Measurements from ENCODE around the gene LMNTD1.
"Not testable (repeated sequence)": the region's sequence is repeated elsewhere in the genome, so short reads cannot be mapped to it uniquely, and the experiment has no call there.

LMNTD1 gene

DNA sequence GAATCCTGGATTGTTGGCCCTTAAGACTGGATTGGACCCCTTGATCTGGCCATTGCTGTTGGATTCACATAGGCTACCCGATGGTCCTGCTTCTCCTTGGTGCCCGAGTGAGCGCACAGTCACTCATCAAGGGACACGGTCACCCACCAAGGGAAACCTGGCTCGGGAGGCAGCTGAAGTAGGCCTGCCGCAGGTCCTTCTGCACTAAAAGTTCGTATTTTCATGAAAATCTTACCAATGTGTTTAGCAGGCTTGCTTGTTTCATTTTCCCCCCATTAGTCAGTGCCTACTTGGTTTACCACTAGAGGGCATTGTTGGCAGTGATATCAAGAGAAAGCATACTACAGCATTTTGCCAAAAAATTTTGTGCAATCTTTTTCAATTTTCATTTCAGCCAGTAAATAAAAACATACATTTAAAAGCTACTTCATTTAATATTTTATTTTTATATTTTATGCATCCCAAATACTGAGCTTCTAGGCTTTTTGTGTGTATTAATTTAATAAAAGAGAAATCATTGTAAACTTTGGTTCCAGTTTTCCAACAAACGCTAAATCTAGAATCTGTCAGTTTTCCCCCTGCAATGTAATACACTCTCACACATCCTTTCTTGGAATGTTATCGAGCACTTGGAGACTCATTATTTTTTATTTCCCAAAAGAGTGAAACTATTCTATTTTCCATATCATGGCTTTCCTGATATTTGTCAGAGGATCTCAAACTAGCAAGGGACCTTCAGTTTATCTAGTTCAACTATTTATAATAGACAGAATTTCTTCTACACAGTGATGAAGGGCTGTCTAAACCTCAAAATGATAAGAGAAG is 116.7 kb downstream of the LMNTD1 start:
- Histone ChIP-seq H3K9ac (ENCODE audit: low read length) (peak overlapping the region; percentile 73), H3K9me3 (ENCODE audit: control insufficient read depth, low read length) (no peaks in the 10 kb centered on the region), H3K27me3 (ENCODE audit: control insufficient read depth, insufficient read depth, low read length) (no peaks in the 10 kb centered on the region), H3K36me3 (ENCODE audit: control insufficient read depth, insufficient read depth, low read length) (no peaks in the 10 kb centered on the region), H3K4me1 (ENCODE audit: control insufficient read depth, insufficient read depth, low read length) (no peaks in the 10 kb centered on the region), H3K4me3 (ENCODE audit: low read length) (peak overlapping the region; percentile 32)

DNA sequence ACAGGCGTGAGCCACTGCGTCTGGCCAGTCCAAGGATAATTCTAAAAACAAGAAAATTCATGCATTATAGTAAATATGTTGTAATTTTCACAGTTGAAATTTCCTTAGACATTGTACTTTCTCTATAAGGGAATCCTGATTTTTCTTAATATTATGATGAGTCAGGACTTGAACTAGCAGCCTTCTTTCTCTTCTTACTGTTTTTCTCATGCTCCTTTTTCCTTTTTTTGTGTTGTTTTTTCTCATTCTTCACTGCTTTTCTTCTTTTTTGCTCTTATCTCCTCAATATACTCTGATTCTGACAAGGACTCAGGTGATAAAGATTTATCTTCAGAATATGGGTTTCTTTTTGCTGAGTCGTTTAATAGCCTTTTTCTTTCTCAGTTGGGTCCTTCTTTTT is 117.7 kb downstream of the LMNTD1 start:
- H3K4me1 ChIP-seq (ENCODE audit: control insufficient read depth, insufficient read depth, low read length): no peaks in the 10 kb centered on the region

DNA sequence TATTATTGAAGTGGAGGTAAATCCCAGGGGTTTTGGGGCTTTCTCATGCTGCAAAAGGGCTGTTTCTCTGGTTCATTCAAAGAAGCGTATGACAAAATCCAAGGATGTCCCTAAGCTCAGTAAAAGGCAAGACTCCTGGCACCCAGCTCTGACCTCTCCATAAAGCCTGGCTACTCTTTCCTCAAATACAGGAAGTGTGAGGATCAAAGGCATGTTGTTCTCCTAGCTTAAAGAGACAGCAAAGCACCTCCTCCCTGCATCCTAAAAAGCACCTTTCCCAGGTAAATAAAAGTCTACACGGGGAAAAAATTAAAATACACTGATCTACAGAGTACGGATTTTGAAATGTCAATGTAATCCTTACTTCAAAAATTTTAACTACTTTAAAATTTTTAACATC is 118.6 kb downstream of the LMNTD1 start:
- H3K9me3 ChIP-seq (ENCODE audit: control insufficient read depth, low read length): no peaks in the 10 kb centered on the region
- no peaks in the 10 kb centered on the region for H3K4me1 ChIP-seq (ENCODE audit: control insufficient read depth, insufficient read depth, low read length)
- no peaks in the 10 kb centered on the region for H3K36me3 ChIP-seq (ENCODE audit: control insufficient read depth, insufficient read depth, low read length)
- no peak overlapping the region for H3K9ac ChIP-seq (ENCODE audit: low read length)
- no peaks in the 10 kb centered on the region for H3K27me3 ChIP-seq (ENCODE audit: control insufficient read depth, insufficient read depth, low read length)
- H3K4me3 ChIP-seq (ENCODE audit: low read length): no peak overlapping the region

More for the DNA sequence above, 117.7 kb downstream of the LMNTD1 start:
- H3K27me3 ChIP-seq (ENCODE audit: control insufficient read depth, insufficient read depth, low read length): no peaks in the 10 kb centered on the region
- no peaks in the 10 kb centered on the region for H3K36me3 ChIP-seq (ENCODE audit: control insufficient read depth, insufficient read depth, low read length)
- H3K9me3 ChIP-seq (ENCODE audit: control insufficient read depth, low read length): no peaks in the 10 kb centered on the region
- no peak overlapping the region for H3K4me3 ChIP-seq (ENCODE audit: low read length)
- H3K9ac ChIP-seq (ENCODE audit: low read length): no peak overlapping the region

DNA sequence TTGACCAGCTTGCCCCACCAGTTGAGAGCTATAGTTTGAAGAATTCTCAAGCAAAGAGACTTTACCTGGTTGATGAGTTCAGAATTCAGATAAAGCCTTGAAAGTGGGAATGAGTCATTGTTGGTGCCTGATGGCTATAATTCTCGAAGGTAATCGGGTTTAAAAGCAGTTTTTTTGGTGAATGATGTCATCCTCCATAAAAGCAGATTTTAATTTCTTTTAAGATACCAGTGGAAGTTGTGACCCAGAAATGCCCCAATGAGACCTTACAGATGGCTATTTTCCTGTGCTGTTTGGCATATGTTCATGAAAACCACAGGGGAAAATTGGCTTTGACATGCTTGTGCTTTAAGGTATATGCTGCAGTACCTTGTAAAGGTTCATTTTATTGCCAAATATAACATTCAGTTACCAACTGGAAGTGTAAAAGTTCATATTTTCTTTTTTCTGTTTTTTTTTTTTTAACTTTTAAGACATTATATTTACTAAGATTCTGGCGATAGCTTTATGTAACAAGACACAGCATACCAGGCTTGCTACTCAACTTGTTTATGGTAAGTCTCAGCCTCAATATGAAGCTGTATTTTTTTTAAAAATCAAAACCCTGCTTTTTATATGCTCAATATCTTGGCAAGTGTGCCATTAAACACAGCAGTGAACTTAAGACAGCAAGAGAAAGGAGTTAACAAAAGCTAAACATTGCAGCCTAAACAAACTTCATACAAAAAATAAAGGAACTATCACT is 119.3 kb downstream of the LMNTD1 start:
- H3K9me3 ChIP-seq (ENCODE audit: control insufficient read depth, low read length): no peaks in the 10 kb centered on the region

DNA sequence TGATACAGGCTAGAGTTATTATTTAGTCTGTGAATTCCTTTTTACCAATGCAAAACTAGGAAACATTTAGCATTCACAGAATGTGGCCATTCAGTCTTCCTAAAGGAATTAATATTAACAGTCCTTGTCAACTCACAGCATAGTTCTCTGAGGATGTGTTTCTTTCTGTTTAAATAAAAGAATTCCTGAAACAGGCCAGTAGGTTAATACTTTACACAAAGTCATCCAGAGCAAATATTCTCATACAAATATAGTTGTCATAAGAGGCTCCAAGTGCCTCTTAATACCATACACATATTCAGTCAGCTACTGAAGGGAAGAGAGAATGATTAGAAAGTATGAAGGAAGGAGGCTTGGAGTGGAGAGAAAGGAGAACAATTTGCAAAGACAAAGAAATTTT is 120.1 kb downstream of the LMNTD1 start:
- Histone ChIP-seq H3K27me3 (ENCODE audit: control insufficient read depth, insufficient read depth, low read length) (no peaks in the 10 kb centered on the region), H3K9me3 (ENCODE audit: control insufficient read depth, low read length) (no peaks in the 10 kb centered on the region), H3K4me3 (ENCODE audit: low read length) (no peak overlapping the region), H3K36me3 (ENCODE audit: control insufficient read depth, insufficient read depth, low read length) (no peaks in the 10 kb centered on the region), H3K9ac (ENCODE audit: low read length) (no peak overlapping the region), H3K4me1 (ENCODE audit: control insufficient read depth, insufficient read depth, low read length) (no peaks in the 10 kb centered on the region)

More for the DNA sequence above, 119.3 kb downstream of the LMNTD1 start:
- Histone ChIP-seq H3K27me3 (ENCODE audit: control insufficient read depth, insufficient read depth, low read length) (no peaks in the 10 kb centered on the region), H3K9ac (ENCODE audit: low read length) (no peak overlapping the region), H3K36me3 (ENCODE audit: control insufficient read depth, insufficient read depth, low read length) (no peaks in the 10 kb centered on the region), H3K4me3 (ENCODE audit: low read length) (no peak overlapping the region), H3K4me1 (ENCODE audit: control insufficient read depth, insufficient read depth, low read length) (no peaks in the 10 kb centered on the region)

DNA sequence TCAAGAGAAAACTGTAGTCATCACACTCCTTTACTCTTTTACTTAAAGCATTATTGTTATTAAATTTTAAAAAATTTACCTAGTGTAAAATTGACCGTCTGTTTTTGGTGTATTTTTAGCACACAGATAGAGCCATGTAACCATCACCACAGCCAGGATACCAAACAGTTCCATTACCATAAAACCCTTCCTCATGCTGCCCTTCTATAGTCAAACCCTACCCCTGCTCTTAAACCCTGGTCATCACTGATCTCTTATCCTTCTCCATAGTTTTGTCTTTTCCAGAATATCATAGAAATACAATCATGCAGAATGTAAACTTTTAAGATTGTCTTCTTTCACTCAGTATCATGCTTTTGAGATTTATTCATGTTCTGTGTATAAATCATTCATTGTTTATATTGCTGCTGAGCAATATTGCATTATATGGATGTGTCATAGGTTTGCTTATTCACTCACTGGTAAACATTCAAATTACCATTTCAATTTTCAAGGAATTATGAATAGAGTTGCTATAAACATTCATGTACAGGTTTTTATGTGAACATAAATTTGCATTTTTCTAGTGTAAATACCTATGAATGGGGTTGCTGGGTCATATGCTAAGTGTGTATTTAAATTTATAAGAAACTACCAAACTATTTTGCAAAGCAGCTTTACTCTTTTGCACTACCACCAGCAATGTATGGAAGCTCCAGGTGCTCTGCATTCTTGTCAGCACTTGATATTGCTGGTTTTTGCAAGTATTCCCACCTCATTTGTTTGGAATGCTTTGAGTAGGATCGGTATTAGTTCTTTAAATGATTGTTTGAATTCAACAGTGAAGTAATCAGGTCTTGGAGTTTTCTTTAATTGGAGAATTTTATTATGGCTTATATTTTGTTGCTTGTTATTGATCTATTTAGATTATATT is 125.5 kb downstream of the LMNTD1 start:
- Histone ChIP-seq H3K36me3 (ENCODE audit: control insufficient read depth, insufficient read depth, low read length) (no peaks in the 10 kb centered on the region), H3K4me3 (ENCODE audit: low read length) (no peak overlapping the region), H3K27me3 (ENCODE audit: control insufficient read depth, insufficient read depth, low read length) (no peaks in the 10 kb centered on the region), H3K4me1 (ENCODE audit: control insufficient read depth, insufficient read depth, low read length) (peaks cover 9% of the 10 kb centered on the region), H3K9ac (ENCODE audit: low read length) (no peak overlapping the region), H3K9me3 (ENCODE audit: control insufficient read depth, low read length) (no peaks in the 10 kb centered on the region)

DNA sequence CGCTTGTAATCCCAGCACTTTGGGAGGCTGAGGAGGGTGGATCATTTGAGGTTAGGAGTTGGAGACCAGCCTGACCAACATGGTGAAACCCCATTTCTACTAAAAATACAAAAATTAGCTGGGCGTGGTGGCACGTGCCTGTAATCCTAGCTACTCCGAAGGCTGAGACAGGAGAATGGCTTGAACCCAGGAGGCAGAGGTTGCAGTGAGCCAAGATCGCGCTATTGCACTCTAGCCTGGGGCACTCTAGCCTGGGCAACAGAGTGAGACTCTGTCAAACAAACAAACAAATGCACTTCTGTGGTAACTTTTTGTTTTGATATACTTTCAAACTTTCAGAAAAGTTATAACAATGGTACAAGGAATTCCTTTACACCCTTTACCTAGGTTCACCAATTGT is 126.3 kb downstream of the LMNTD1 start:
- H3K9me3 ChIP-seq (ENCODE audit: control insufficient read depth, low read length); H3K27me3 ChIP-seq (ENCODE audit: control insufficient read depth, insufficient read depth, low read length); H3K36me3 ChIP-seq (ENCODE audit: control insufficient read depth, insufficient read depth, low read length); H3K4me1 ChIP-seq (ENCODE audit: control insufficient read depth, insufficient read depth, low read length); H3K9ac ChIP-seq (ENCODE audit: low read length); H3K4me3 ChIP-seq (ENCODE audit: low read length): not testable (repeated sequence)
